AG04449 (cell line): ENCODE results near the gene TIE1.

Source experiments
- CTCF ChIA-PET: fragments of 350-600 bp; formaldehyde crosslinking; extraction: SDS; loops from one replicate; lab custom pipeline; 2021; ENCODE audit warnings: antibody characterized with exemption; lab: Yijun Ruan, JAX
- POLR2A ChIA-PET: fragments of 400-600, 350-600 bp; formaldehyde crosslinking; extraction: SDS; loops from one replicate; lab custom pipeline; 2020; ENCODE audit warnings: antibody characterized with exemption, inconsistent platforms; lab: Yijun Ruan, JAX
- DNase-seq: peaks from one replicate; pipeline ENCODE4 v3.0.0-alpha.2; 2010; ENCODE audit warnings: low read depth, low spot score
- H3K4me3 ChIP-seq: 2 replicates; pipeline ENCODE4 v1.5.1; 2011; ENCODE audit warnings: low read depth, mild to moderate bottlenecking, control low read depth, low read length
- CTCF ChIP-seq: IDR thresholded peaks from one replicate; pipeline ENCODE4 v1.5.1; 2011; ENCODE audit warnings: mild to moderate bottlenecking, moderate library complexity, low read length, control low read depth, inconsistent platforms; ENCODE audit not compliant: insufficient read depth; ENCODE audit errors: missing control alignments

The TIE1 gene

DNA sequence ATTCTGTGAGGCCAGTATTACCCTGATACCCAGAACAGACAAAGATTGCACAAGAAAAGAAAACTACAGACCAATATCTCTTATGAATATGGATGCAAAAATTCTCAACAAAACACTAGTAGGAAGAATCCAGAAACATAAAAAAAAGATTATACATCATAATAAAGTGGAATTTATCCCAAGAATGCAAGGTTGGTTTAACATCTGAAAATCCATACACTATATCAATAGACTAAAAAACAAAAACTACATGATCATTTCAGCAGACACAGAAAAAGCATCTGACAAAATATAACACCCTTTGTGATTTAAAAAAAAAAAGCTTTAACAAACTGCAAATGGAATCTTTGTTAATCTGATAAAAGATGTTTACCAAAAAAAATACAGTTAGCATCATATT lies 24.6 kb downstream of the TIE1 start:
- no peak for TF ChIP-seq CTCF
- no peak for DNase-seq
- no peak overlapping the region for H3K4me3 ChIP-seq
- ChIA-PET POLR2A (no interaction called here), CTCF (interaction anchor here (1.3 kb wide), 1 partner anchor 98 kb away, joined by 4 read pairs; no protein-coding TSS in a partner anchor)

GRCh38 chr1:43327549-43328292 lies 26.9 kb downstream of the TIE1 start:
- H3K4me3 ChIP-seq = no peak overlapping the region
- no peak for TF ChIP-seq CTCF
- no peak for DNase-seq
- POLR2A ChIA-PET = no interaction called here
- CTCF ChIA-PET = no interaction called here

DNA sequence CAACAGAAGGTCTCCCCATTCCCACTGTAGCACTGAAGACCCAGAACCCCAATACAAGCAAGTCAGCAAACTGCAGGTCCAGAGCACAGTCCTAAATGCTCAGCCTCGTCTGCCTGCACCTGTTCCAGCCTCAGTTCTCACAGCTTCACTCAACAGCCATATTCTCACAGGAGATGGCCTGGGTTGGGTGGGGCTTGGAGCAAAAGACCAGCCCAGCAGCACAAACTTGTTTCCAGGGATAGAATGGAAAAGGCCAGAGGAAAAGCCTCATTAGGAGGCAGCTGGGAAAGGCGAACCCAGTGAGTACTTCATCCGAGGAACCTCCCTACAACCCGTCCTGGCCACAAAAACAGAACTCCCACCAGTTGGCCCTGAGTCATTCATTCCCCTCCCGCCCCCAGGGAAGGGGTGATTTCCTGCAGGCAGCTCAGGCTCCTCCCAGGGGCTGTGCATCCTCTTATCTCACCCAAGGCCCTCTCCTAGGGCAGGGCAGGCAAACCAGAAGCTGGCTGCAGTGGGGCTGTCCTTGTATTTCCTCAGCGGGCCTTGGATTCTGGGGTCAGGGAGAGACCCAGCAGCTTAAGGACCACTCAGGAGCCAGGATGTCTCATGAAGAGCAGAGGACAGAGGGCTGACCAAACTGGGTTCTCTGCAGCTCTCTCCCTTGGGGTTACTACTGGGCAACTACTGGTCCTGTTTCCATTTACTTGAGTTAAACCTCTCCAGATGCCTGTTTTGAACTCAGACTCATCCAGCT lies 29.4 kb downstream of the TIE1 start:
- CTCF ChIA-PET = interaction anchor here (0.7 to 1.1 kb wide), 3 partner anchors 14 to 103 kb away, joined by 3 read pairs; no protein-coding TSS in a partner anchor
- H3K4me3 ChIP-seq = no peak overlapping the region
- no peak for TF ChIP-seq CTCF
- DNase-seq = no peak
- POLR2A ChIA-PET = no interaction called here

- ChIA-PET CTCF (no interaction called here), POLR2A (no interaction called here)
- DNase-seq = no peak
- no peak overlapping the region for H3K4me3 ChIP-seq
- TF ChIP-seq CTCF = no peak
Measured at GRCh38 chr1:43331688-43332087, 30.9 kb downstream of the TIE1 start.

DNA sequence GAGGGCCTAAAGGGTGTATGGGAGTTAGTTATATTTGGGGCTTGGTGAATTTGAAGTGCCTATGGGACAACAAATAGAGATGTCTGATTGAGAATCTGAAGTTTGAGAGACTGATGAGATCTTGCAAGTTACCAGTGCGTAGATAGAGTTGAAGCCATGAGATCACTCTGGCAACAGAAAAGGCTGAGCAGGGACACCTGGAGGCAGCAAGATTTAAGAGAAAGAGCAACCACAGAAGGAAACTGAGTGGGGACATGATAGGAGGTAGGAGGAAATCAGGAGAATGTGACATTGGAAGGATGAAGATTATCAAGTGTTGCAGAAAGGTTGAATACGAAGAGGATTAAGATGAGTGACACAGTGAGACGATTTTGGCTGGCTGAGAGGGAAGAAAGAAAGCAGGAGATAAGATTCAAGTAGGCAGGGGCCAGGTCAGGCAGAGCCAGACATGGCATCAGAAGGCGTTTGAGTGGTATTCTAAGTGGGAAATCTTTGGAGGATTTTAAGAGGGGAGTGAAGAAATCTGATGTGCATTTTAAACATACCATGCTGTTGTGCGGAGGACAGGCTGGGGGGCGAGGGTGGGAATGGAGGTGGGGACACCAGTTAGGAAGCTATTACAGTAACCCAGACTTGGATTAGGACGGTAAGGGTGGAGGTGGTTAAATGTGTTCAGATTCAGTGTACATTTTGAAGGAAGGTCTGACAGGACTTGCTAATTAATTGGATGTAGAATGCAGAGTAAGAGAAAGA lies 33.8 kb downstream of the TIE1 start:
- ChIA-PET POLR2A (no interaction called here), CTCF (no interaction called here)
- DNase-seq = no peak
- H3K4me3 ChIP-seq = no peak overlapping the region
- no peak for TF ChIP-seq CTCF

- DNase-seq = no peak
- CTCF ChIA-PET = no interaction called here
- H3K4me3 ChIP-seq = no peak within 1 kb of the TSS
- no peak for TF ChIP-seq CTCF
- POLR2A ChIA-PET = no interaction called here
Measured at GRCh38 chr1:43337588-43337987, 36.8 kb downstream of the TIE1 start, which contains the start of gene MPL. Gene MPL, plus strand, starts transcription at chr1:43337818. Its CDS starts 31 bp downstream, at chr1:43337849.
